ENCODE measurements around the gene ERN2.

DNA sequence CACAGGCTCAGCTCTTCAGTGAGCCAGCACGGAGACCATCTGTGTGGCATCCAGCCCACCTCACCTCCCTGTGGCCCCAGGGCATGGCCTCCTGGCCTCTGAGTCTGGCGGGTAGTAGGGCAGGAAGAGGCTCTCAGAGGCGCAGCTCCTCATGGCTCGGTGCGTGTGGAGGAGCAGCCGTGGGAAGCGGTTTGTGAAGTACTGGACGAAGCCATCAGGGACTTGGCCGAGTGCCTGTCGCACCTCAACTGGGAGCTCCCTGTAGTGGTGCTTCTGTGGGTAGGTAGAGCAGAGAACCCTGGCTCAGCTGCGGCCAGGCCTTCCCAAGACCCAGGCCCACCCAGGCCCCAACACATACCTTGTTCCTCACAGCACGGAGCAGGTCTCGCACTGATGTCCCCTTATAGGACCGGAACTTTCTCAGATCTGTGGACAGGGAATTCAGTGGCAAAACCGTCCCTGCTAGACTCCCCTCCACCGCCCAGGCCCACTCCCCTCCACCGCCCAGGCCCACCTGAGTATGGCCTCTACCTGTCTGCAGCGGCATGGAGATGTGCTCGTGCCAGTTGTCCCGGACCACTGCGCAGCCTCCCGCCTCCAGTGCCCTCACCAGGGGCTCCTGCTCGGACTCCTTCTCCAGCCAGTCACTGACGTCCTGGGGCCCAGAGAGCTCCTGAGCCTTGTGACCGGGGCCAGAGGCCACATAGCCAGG is 22.1 kb downstream of the ERN2 start:
- TF ChIP-seq CTCF (conservative IDR thresholded peaks at IDR 0.05; ENCODE audit: low read length) = no peak
- no peak for TF ChIP-seq EZH2phosphoT487 (IDR thresholded peaks at IDR 0.05; ENCODE audit: borderline replicate concordance)

Data from Loucy (cell line).